GM21717 (cell line): ENCODE data around the gene FAM110C.

Experiments
- ATAC-seq: cut with Tn5 transposase; IDR thresholded peaks from one replicate; pipeline ENCODE4 v1.9.1; 2021; ENCODE audit warnings: mild to moderate bottlenecking, moderate library complexity; ENCODE audit not compliant: unreplicated experiment

FAM110C gene

DNA sequence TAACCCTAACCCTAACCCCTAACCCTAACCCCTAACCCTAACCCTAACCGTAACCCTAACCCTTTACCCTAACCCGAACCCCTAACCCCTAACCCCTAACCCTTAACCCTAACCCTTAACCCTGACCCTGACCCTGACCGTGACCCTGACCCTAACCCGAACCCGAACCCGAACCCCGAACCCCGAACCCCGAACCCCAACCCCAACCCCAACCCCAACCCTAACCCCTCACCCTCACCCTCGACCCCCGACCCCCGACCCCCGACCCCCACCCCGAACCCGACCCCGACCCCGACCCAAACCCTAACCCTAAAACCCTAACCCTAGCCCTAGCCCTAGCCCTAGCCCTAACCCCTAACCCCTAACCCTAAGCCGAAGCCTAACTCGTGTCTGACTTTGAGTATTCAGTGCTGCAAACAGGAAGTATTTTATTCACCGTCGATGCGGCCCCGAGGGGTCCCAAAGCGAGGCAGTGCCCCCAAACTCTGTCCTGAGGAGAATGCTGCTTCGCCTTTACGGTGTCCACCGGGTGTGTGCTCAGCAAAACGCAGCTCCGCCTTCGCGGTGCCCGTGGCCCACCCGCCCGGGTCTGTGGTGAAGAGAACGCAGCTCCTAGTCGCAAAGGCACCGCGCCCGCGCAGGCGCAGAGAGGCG, 36.0 kb downstream of the FAM110C start:
- no peak for ATAC-seq
